T-helper 17 cell (primary cell): ENCODE measurements around the gene ARVCF. TPM values are rescaled to one million over a fixed set of nuclear protein-coding genes. Genes with fewer than 3 reads are reported as not detected.

Source experiments
- ATAC-seq: fragments of 150-1000 bp; cut with Tn5 transposase; 2 replicates; pipeline ENCODE4 v1.10.0; 2021; ENCODE audit warnings: mild to moderate bottlenecking, moderate library complexity
- DNase-seq, 3 donors: peaks; one replicate each; pipeline versions ENCODE4 v3.0.0 to v3.0.0-alpha.2; 2020 to 2021
- H3K9me3 ChIP-seq: one replicate; pipeline ENCODE4 v1.7.0; 2013; ENCODE audit warnings: low read length, mild to moderate bottlenecking; ENCODE audit not compliant: control insufficient read depth, poor library complexity, severe bottlenecking
- H3K27ac Mint-ChIP-seq: one replicate; pipeline ENCODE4 v1.8.0; 2022; ENCODE audit warnings: mild to moderate bottlenecking, moderate library complexity, mixed read lengths
- H3K27me3 Mint-ChIP-seq: one replicate; pipeline ENCODE4 v1.8.0; 2022; ENCODE audit warnings: mixed read lengths
- H3K36me3 Mint-ChIP-seq: one replicate; pipeline ENCODE4 v1.8.0; 2022; ENCODE audit warnings: low read depth, mixed read lengths
- H3K4me1 Mint-ChIP-seq: one replicate; pipeline ENCODE4 v1.8.0; 2022; ENCODE audit warnings: mild to moderate bottlenecking, mixed read lengths
- H3K4me3 Mint-ChIP-seq: one replicate; pipeline ENCODE4 v1.8.0; 2022; ENCODE audit warnings: mild to moderate bottlenecking, moderate library complexity, mixed read lengths
- total RNA-seq, 4 donors: library from RNA in 2 of 4; stranded (reverse) in 2 of 4; gene quantifications; one replicate each; pipeline ENCODE4 v1.2.3 and lab custom pipeline; 2022 to 2026

The ARVCF gene
- total RNA-seq, 2 donors from 2014 or later: 1.3 to 2.8 TPM

- H3K36me3 Mint-ChIP-seq: no peaks in the 10 kb centered on the region
- H3K4me3 Mint-ChIP-seq: no peak overlapping the region
- no peaks in the 10 kb centered on the region for H3K27me3 Mint-ChIP-seq
- H3K4me1 Mint-ChIP-seq: peaks cover 6% of the 10 kb centered on the region
- DNase-seq: no peak
- H3K27ac Mint-ChIP-seq: peak overlapping the region; percentile 76
- H3K9me3 ChIP-seq: no peaks in the 10 kb centered on the region
- no peak for ATAC-seq
Observed at GRCh38 chr22:19966908-19967750, 49.5 kb downstream of the ARVCF start.

- no peaks in the 10 kb centered on the region for H3K36me3 Mint-ChIP-seq
- H3K4me1 Mint-ChIP-seq: peaks cover 5% of the 10 kb centered on the region
- H3K27me3 Mint-ChIP-seq: no peaks in the 10 kb centered on the region
- H3K27ac Mint-ChIP-seq: peak overlapping the region; percentile 76
- no peak for DNase-seq
- no peaks in the 10 kb centered on the region for H3K9me3 ChIP-seq
- no peak overlapping the region for H3K4me3 Mint-ChIP-seq
- no peak for ATAC-seq
Observed at GRCh38 chr22:19965771-19966709, 50.6 kb downstream of the ARVCF start.

- Mint-ChIP-seq H3K27ac (no peak overlapping the region), H3K4me1 (no peaks in the 10 kb centered on the region), H3K27me3 (no peaks in the 10 kb centered on the region), H3K36me3 (no peaks in the 10 kb centered on the region), H3K4me3 (no peak overlapping the region)
- no peak for ATAC-seq
- no peaks in the 10 kb centered on the region for H3K9me3 ChIP-seq
- DNase-seq: no peak
Observed at GRCh38 chr22:19964701-19965386, 51.8 kb downstream of the ARVCF start.

GRCh38 chr22:19963863-19964642 lies 52.6 kb downstream of the ARVCF start:
- Mint-ChIP-seq H3K4me3 (no peak overlapping the region), H3K27me3 (no peaks in the 10 kb centered on the region), H3K27ac (no peak overlapping the region), H3K4me1 (no peaks in the 10 kb centered on the region), H3K36me3 (no peaks in the 10 kb centered on the region)
- ATAC-seq (no peak), DNase-seq (no peak)
- H3K9me3 ChIP-seq: no peaks in the 10 kb centered on the region

GRCh38 chr22:19962909-19963806 lies 53.5 kb downstream of the ARVCF start:
- ATAC-seq (no peak), DNase-seq (peak in 1 of 3 donors; percentile 8)
- Mint-ChIP-seq H3K27ac (no peak overlapping the region), H3K4me3 (no peak overlapping the region), H3K36me3 (no peaks in the 10 kb centered on the region), H3K4me1 (no peaks in the 10 kb centered on the region), H3K27me3 (no peaks in the 10 kb centered on the region)
- H3K9me3 ChIP-seq: no peaks in the 10 kb centered on the region

- peak in 1 of 3 donors; percentile 48 for DNase-seq
- no peaks in the 10 kb centered on the region for H3K9me3 ChIP-seq
- H3K36me3 Mint-ChIP-seq: no peaks in the 10 kb centered on the region
- no peaks in the 10 kb centered on the region for H3K27me3 Mint-ChIP-seq
- H3K27ac Mint-ChIP-seq: no peak overlapping the region
- H3K4me3 Mint-ChIP-seq: no peak overlapping the region
- H3K4me1 Mint-ChIP-seq: no peaks in the 10 kb centered on the region
- peak; percentile 94 for ATAC-seq
Observed at GRCh38 chr22:19962246-19962908, 54.2 kb downstream of the ARVCF start.

GRCh38 chr22:19961868-19962245 lies 54.8 kb downstream of the ARVCF start:
- Mint-ChIP-seq H3K27me3 (no peaks in the 10 kb centered on the region), H3K4me3 (no peak overlapping the region), H3K4me1 (no peaks in the 10 kb centered on the region), H3K27ac (no peak overlapping the region), H3K36me3 (no peaks in the 10 kb centered on the region)
- ATAC-seq (no peak), DNase-seq (no peak)
- H3K9me3 ChIP-seq: no peaks in the 10 kb centered on the region

GRCh38 chr22:19961201-19961580 lies 55.4 kb downstream of the ARVCF start:
- H3K36me3 Mint-ChIP-seq: no peaks in the 10 kb centered on the region
- H3K27me3 Mint-ChIP-seq: no peaks in the 10 kb centered on the region
- DNase-seq: no peak
- peak overlapping the region; percentile 21 for H3K27ac Mint-ChIP-seq
- no peaks in the 10 kb centered on the region for H3K9me3 ChIP-seq
- no peaks in the 10 kb centered on the region for H3K4me1 Mint-ChIP-seq
- H3K4me3 Mint-ChIP-seq: no peak overlapping the region
- ATAC-seq: no peak

- no peaks in the 10 kb centered on the region for H3K9me3 ChIP-seq
- H3K4me3 Mint-ChIP-seq: no peak overlapping the region
- no peaks in the 10 kb centered on the region for H3K27me3 Mint-ChIP-seq
- peaks cover 2% of the 10 kb centered on the region for H3K4me1 Mint-ChIP-seq
- no peaks in the 10 kb centered on the region for H3K36me3 Mint-ChIP-seq
- no peak for DNase-seq
- H3K27ac Mint-ChIP-seq: peak overlapping the region; percentile 21
- ATAC-seq: no peak
Observed at GRCh38 chr22:19960491-19961200, 56.0 kb downstream of the ARVCF start.

GRCh38 chr22:19959587-19960490 lies 56.8 kb downstream of the ARVCF start:
- ATAC-seq (no peak), DNase-seq (no peak)
- Mint-ChIP-seq H3K4me3 (no peak overlapping the region), H3K4me1 (peaks cover 5% of the 10 kb centered on the region), H3K36me3 (no peaks in the 10 kb centered on the region), H3K27me3 (no peaks in the 10 kb centered on the region), H3K27ac (peak overlapping the region; percentile 21)
- H3K9me3 ChIP-seq: no peaks in the 10 kb centered on the region
